LNCAP (cell line): Measurements from ENCODE around the gene ASB18.

ENCODE experiments used
- TF ChIP-seq, protein P1 (sequence below): fragments of 450-650 bp; IDR thresholded peaks from 2 replicates; pipeline ENCODE4 v1.5.1; 2017; ENCODE audit warnings: mild to moderate bottlenecking

Gene ASB18

DNA sequence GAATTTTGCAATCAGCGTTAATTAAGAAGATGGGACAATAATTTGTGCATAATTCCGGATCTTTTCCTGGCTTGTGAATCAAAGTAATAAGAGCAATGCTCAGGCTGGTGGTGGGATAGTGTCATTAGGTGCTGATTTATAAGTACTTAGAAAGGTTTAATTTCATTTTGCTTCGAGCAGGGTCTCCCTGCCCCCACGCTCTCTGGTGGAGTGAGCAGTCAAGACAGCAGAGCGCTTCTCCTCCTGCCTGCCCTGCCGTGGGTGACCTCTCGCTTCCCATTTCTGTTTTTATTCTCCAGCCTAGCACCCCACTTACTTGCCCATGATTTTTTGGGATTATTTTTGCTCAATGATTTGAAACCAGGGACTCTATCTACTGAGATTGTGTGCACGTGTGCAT is 7.1 kb downstream of the ASB18 start:
- TF ChIP-seq, protein P1, sequence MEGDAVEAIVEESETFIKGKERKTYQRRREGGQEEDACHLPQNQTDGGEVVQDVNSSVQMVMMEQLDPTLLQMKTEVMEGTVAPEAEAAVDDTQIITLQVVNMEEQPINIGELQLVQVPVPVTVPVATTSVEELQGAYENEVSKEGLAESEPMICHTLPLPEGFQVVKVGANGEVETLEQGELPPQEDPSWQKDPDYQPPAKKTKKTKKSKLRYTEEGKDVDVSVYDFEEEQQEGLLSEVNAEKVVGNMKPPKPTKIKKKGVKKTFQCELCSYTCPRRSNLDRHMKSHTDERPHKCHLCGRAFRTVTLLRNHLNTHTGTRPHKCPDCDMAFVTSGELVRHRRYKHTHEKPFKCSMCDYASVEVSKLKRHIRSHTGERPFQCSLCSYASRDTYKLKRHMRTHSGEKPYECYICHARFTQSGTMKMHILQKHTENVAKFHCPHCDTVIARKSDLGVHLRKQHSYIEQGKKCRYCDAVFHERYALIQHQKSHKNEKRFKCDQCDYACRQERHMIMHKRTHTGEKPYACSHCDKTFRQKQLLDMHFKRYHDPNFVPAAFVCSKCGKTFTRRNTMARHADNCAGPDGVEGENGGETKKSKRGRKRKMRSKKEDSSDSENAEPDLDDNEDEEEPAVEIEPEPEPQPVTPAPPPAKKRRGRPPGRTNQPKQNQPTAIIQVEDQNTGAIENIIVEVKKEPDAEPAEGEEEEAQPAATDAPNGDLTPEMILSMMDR = no peak

DNA sequence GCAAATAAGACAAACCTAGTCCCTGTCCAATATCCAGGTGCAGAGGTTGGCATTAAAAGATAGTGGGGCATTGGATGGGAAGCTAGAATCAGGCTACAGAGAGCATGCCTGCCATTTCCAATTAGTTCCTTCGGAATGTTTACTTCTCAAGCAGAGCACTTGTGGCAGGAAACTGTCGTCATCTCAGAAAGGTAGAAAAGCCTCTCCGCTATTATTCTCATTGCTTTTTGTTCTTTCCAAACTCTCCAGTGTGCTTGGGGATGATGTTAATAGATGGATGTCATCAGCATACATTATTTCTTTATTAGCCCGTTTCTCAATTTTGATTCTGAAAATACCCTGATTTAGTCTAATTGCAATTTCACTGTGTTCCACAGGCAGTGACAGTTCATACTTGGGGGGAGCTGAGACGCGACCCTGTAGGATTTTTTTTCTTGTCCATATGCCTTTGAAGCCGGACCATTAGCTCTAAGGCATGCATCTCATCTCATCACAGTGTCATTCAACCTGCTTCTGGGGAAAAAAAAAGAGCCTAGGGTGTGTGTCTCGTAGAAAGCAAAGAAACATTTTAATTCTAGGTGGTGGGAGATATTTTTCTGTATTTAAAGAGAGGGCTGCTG is 7.7 kb downstream of the ASB18 start:
- TF ChIP-seq, protein P1 = no peak

DNA sequence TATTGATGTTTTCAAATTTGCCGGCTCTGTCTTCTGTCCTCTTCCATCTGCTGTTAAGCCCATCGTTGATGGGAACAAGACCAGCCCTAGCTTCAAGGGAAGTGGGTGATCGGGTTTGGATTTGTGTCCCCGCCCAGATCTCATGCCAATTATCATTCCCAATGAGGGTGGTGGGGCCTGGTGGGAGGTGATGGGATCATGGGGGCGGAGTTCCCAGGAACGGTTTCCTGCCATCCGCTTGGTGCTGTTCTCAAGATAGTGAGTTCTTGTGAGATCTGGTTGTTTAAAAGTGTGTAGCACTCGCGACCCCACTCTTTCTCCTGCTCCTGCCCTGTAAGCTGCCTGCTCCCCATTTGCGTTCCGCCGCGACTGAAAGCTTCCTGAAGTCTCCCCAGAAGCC is 9.5 kb downstream of the ASB18 start:
- TF ChIP-seq, protein P1 = no peak

DNA sequence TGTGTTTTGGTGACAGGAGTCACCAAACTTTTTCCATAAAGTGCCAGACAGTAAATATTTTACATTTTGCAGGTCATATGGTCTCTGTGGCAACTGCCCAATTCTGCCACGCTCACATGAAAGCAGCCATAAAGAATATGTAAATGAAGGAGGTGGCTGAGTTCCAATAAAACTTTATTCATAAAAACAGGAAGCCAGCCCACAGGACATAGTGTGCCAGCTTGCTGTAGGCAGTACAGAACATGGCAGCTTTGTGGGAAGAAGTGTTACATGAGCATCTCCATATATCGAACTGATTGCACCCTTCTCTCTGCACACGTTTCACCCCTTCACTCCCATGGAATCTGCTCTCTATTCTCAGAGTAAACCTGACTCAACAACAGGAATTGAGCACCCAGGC is 10.2 kb downstream of the ASB18 start:
- TF ChIP-seq, protein P1 = no peak

DNA sequence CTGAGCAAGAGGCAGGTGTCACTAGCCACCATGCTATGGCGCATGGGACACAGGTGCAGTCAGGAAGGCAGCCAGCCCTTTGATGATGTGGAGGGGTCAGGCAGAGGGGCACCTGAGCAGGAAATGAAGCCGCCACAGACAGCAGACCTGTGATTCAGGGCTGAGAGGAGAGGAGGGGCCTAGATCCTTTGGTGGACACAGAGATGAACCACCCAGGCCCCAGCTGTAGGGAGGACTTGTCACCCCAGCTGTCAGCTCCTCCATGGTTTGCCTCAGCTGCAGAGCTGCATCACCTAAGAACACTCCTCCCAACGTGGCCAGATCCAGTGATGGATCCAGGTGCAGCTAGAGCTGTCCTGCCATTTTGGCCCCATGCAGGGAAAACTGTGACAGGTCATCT is 11.6 kb downstream of the ASB18 start:
- TF ChIP-seq, protein P1 = no peak

DNA sequence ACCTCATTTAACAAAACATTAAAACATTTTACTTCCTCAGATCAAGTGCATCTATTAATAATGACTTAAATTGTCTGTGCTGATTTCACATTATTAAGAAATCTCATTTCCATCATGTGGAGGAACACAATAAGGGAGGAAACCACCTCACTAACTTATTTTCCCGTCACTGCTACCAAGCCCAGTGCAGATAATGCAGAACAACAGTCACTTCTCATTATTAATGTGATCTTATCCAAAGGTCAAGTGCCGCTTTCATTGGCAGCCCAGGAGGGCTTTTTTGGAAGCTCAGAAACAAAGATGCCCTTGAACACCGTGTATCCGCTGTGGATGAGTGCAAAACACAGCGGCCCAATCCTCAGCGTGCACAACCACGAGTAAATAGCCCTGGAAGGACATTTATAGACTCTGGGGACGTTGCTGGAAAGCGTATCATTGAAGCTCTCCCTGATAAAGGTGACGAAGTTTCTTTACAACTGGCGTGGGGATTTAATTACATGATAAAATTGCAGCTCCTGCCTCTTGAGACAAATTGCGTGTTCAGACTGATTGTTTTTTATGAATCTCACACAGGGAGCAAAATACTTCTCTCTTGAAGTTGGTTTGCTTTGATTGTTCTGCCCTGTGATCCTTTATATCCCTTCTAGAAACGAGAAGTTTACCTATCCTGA is 13.2 kb downstream of the ASB18 start:
- TF ChIP-seq, protein P1 = no peak

DNA sequence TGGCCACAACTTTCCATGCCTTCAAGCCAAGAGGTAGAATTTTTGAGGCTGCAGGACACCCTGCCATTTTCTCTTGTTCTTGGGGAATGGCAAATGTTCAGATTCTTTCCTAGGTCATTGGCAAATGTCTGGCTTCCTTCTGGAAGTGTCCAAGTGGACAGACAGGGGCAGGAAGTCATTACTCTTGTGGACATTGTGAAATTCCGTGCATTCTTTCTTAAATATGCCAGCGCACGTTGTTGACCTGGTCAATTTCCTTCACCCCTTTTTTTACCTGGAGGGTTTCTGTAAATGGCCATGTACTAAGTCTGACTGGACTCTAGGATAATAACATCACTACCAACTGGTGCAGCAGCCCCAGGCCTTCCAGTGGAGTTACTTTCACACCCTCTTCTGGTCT is 13.9 kb downstream of the ASB18 start:
- TF ChIP-seq, protein P1 = no peak
